Right renal cortex interstitium (tissue), 3 donors: ENCODE data around the gene CARHSP1. TPM values are rescaled to one million over a fixed set of nuclear protein-coding genes. Genes with fewer than 3 reads are reported as not detected.
"Not testable (repeated sequence)": the region's sequence is repeated elsewhere in the genome, so short reads cannot be mapped to it uniquely, and the experiment has no call there.

Source experiments
- DNase-seq, 3 donors: peaks; one replicate each; pipeline ENCODE4 v3.0.0-alpha.2; 2013; ENCODE audit warnings: low read depth in 3 of 3, low spot score in 2 of 3
- polyA plus RNA-seq, 3 donors: library from polyadenylated mRNA; unstranded; fragments of 120-200 nt; gene quantifications; one replicate each; pipeline ENCODE4 v1.2.1, GENCODE V29; 2013; ENCODE audit not compliant: insufficient read length in 3 of 3

CARHSP1 gene
- polyA plus RNA-seq, result 10 to 100 TPM; 64.9 to 74.6 (median 65.4) TPM

GRCh38 chr16:8868416-8869211, at the start of gene CARHSP1:
Gene CARHSP1 (minus strand): TSS chr16:8869006. CDS start chr16:8859328, 9,678 bp downstream.
- peak; percentile 63 to 79 (median 72) for DNase-seq

GRCh38 chr16:8917336-8917735, 48.5 kb upstream of the CARHSP1 start:
- not testable (repeated sequence) for DNase-seq

GRCh38 chr16:8916541-8917225, 47.9 kb upstream of the CARHSP1 start:
- no peak for DNase-seq

- DNase-seq, result no peak
Measured at GRCh38 chr16:8915722-8916301, 47.0 kb upstream of the CARHSP1 start.

- DNase-seq, result no peak
Measured at GRCh38 chr16:8914098-8914497, 45.3 kb upstream of the CARHSP1 start.

- no peak for DNase-seq
Measured at GRCh38 chr16:8912793-8913192, 44.0 kb upstream of the CARHSP1 start.

- no peak for DNase-seq
Measured at GRCh38 chr16:8910811-8911210, 42.0 kb upstream of the CARHSP1 start.

- DNase-seq, result no peak
Measured at GRCh38 chr16:8908810-8909468, 40.1 kb upstream of the CARHSP1 start.

- no peak for DNase-seq
Measured at GRCh38 chr16:8907096-8907495, 38.3 kb upstream of the CARHSP1 start.

GRCh38 chr16:8905795-8906591, 37.2 kb upstream of the CARHSP1 start:
- no peak for DNase-seq

- no peak for DNase-seq
Measured at GRCh38 chr16:8905168-8905762, 36.5 kb upstream of the CARHSP1 start.

- DNase-seq, result no peak
Measured at GRCh38 chr16:8904018-8904430, 35.2 kb upstream of the CARHSP1 start.

GRCh38 chr16:8903004-8903403, 34.2 kb upstream of the CARHSP1 start:
- no peak for DNase-seq

- no peak for DNase-seq
Measured at GRCh38 chr16:8901320-8901861, 32.6 kb upstream of the CARHSP1 start.

- no peak for DNase-seq
Measured at GRCh38 chr16:8900343-8900742, 31.5 kb upstream of the CARHSP1 start.

- DNase-seq, result no peak
Measured at GRCh38 chr16:8899709-8900317, 31.0 kb upstream of the CARHSP1 start.

GRCh38 chr16:8898660-8899318, 30.0 kb upstream of the CARHSP1 start:
- no peak for DNase-seq

GRCh38 chr16:8894736-8895334, 26.0 kb upstream of the CARHSP1 start:
- no peak for DNase-seq
